ENCODE measurements around the gene GALNT6. TPM values are rescaled to one million over a fixed set of nuclear protein-coding genes. Genes with fewer than 3 reads are reported as not detected.

The GALNT6 gene
- total RNA-seq, 2 experiments from 2014 or later, result 17.8 to 18.6 TPM

GRCh38 chr12:51359851-51360250 lies 31.4 kb downstream of the GALNT6 start:
- Mint-ChIP-seq H3K36me3 (ENCODE audit: low read depth) (peaks cover 24% of the 10 kb centered on the region), H3K4me3 (no peak overlapping the region), H3K4me1 (peaks cover 5% of the 10 kb centered on the region), H3K27me3 (no peaks in the 10 kb centered on the region), H3K9me3 (no peaks in the 10 kb centered on the region), H3K27ac (no peak overlapping the region)
- POLR2A ChIA-PET, result interaction anchor here (1.0 to 1.8 kb wide), 2 partner anchors 9 to 10 kb away, joined by 4 to 5 read pairs; no protein-coding TSS in a partner anchor
- CTCF ChIA-PET, result no interaction called here
- no peak for DNase-seq

DNA sequence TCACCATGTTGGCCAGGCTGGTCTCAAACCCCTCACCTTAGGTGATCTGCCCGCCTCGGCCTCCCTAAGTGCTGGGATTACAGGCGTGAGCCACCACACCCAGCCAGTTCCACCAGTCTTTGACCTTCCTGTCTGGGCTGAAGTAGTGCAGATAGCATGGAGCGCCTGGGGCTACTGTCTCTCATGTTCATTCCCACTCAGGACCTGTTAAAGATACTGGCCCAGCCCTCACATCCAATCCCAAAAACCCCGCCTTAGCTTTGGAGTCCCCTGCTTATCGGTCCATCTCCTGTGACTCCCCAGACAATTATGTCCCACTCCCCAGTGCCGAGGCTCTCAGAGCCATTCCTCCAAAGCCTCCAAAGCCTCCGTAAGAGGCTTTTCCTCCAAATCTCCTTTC lies 32.7 kb downstream of the GALNT6 start:
- Mint-ChIP-seq H3K4me1 (peaks cover 5% of the 10 kb centered on the region), H3K27me3 (no peaks in the 10 kb centered on the region), H3K36me3 (ENCODE audit: low read depth) (peaks cover 24% of the 10 kb centered on the region), H3K4me3 (no peak overlapping the region), H3K27ac (no peak overlapping the region), H3K9me3 (no peaks in the 10 kb centered on the region)
- ChIA-PET CTCF (no interaction called here), POLR2A (no interaction called here)
- no peak for DNase-seq

- no peak for DNase-seq
- CTCF ChIA-PET, result no interaction called here
- Mint-ChIP-seq H3K27me3 (no peaks in the 10 kb centered on the region), H3K36me3 (ENCODE audit: low read depth) (peaks cover 24% of the 10 kb centered on the region), H3K27ac (no peak overlapping the region), H3K9me3 (no peaks in the 10 kb centered on the region), H3K4me1 (peaks cover 5% of the 10 kb centered on the region), H3K4me3 (no peak overlapping the region)
- POLR2A ChIA-PET, result no interaction called here
These were observed 33.7 kb downstream of the GALNT6 start for GRCh38 chr12:51357374-51358047.

DNA sequence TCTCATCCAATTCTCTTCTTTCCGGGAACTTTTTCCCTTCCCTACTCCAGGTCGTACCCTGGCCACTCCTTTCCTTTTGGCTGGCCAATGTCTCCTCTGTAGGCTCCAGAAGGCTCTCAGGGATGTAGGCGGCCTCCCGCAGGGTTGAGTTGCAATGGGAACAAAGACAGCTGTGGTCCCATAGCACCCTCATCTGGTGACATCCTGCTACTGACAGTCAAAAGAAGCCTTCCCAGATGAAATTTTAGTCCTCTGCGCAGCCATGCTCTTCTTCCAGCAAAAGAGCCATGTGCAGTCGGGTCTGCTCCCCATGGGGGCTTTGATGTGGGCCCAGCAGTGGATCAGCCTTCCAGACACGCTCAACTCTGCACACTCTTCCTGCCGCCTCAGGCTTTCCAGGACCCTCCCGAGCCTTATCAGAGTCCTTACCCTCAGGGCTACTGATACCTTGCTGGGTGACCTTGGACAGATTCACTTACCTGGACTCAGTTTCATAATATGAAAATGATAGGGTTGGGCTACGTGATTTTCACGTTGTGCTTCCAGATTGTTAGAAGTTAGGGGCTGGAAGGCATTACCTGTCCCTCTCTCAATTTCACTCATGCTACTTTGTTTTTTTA lies 39.2 kb downstream of the GALNT6 start:
- Mint-ChIP-seq H3K27me3 (no peaks in the 10 kb centered on the region), H3K27ac (no peak overlapping the region), H3K36me3 (ENCODE audit: low read depth) (peaks cover 3% of the 10 kb centered on the region), H3K4me3 (no peak overlapping the region), H3K9me3 (no peaks in the 10 kb centered on the region), H3K4me1 (no peaks in the 10 kb centered on the region)
- CTCF ChIA-PET, result interaction anchor here (0.8 to 2.8 kb wide), 9 partner anchors 9 to 333 kb away, joined by 3 to 21 read pairs (median 4); no protein-coding TSS in a partner anchor
- peak; percentile 56 for DNase-seq
- POLR2A ChIA-PET, result no interaction called here

GRCh38 chr12:51349026-51349425 lies 42.2 kb downstream of the GALNT6 start:
- Mint-ChIP-seq H3K36me3 (ENCODE audit: low read depth) (no peaks in the 10 kb centered on the region), H3K9me3 (no peaks in the 10 kb centered on the region), H3K27me3 (no peaks in the 10 kb centered on the region), H3K4me3 (no peak overlapping the region), H3K4me1 (no peaks in the 10 kb centered on the region), H3K27ac (no peak overlapping the region)
- POLR2A ChIA-PET, result no interaction called here
- CTCF ChIA-PET, result interaction anchor here (1.5 to 1.6 kb wide), 2 partner anchors 23 to 79 kb away, joined by 4 to 6 read pairs; partner anchors contain the start of gene SMAGP
- DNase-seq, result no peak

GRCh38 chr12:51348116-51348515 lies 43.1 kb downstream of the GALNT6 start:
- Mint-ChIP-seq H3K27ac (no peak overlapping the region), H3K4me1 (no peaks in the 10 kb centered on the region), H3K36me3 (ENCODE audit: low read depth) (no peaks in the 10 kb centered on the region), H3K27me3 (no peaks in the 10 kb centered on the region), H3K9me3 (no peaks in the 10 kb centered on the region), H3K4me3 (no peak overlapping the region)
- no peak for DNase-seq
- ChIA-PET POLR2A (no interaction called here), CTCF (no interaction called here)

DNA sequence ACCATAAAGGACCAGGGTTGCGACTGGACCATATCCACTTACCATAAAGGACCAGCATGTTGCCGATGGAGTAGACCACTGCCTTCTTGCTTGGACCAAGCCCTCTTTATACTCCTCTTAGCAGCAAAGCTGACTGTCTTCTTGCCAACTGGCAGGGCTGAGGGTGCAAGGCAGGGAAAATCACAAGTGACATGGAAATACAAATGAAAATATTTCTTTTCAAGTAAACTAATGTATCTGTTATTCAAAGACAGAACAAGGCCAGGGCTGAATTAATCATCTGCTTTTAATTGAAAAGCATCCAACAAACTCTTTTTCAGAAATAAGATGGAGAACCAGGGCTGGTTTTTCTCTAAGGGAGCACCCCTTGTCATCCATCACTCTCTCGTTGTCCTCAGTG lies 44.6 kb downstream of the GALNT6 start, which contains the start of gene CELA1:
TSS of gene CELA1 (minus strand) at position 99 of the 400 bp plus-strand sequence. CDS start at position 58, 41 bp downstream.
- H3K4me3 Mint-ChIP-seq, result no peak within 1 kb of the TSS
- DNase-seq, result no peak
- no peaks in the 10 kb centered on the region for H3K36me3 Mint-ChIP-seq (ENCODE audit: low read depth)
- POLR2A ChIA-PET, result no interaction called here
- H3K4me1 Mint-ChIP-seq, result peaks cover 2% of the 10 kb centered on the region
- H3K27me3 Mint-ChIP-seq, result no peaks in the 10 kb centered on the region
- no peaks in the 10 kb centered on the region for H3K9me3 Mint-ChIP-seq
- no peak within 1 kb of the TSS for H3K27ac Mint-ChIP-seq
- CTCF ChIA-PET, result no interaction called here

GRCh38 chr12:51345681-51346080 lies 45.5 kb downstream of the GALNT6 start:
- ChIA-PET POLR2A (no interaction called here), CTCF (interaction anchor here (1.0 to 1.3 kb wide), 4 partner anchors 10 to 319 kb away, joined by 3 to 4 read pairs (median 4); partner anchors contain the start of gene SLC11A2)
- no peak overlapping the region for H3K27ac Mint-ChIP-seq
- H3K4me1 Mint-ChIP-seq, result peaks cover 8% of the 10 kb centered on the region
- no peaks in the 10 kb centered on the region for H3K36me3 Mint-ChIP-seq (ENCODE audit: low read depth)
- no peak for DNase-seq
- no peaks in the 10 kb centered on the region for H3K27me3 Mint-ChIP-seq
- H3K9me3 Mint-ChIP-seq, result no peaks in the 10 kb centered on the region
- H3K4me3 Mint-ChIP-seq, result no peak overlapping the region

- no peaks in the 10 kb centered on the region for H3K27me3 Mint-ChIP-seq
- H3K36me3 Mint-ChIP-seq (ENCODE audit: low read depth), result no peaks in the 10 kb centered on the region
- POLR2A ChIA-PET, result no interaction called here
- DNase-seq, result no peak
- H3K9me3 Mint-ChIP-seq, result no peaks in the 10 kb centered on the region
- CTCF ChIA-PET, result interaction anchor here (0.5 to 4.4 kb wide), 4 partner anchors 10 to 80 kb away, joined by 3 to 87 read pairs (median 8); partner anchors contain the start of gene SMAGP
- peaks cover 11% of the 10 kb centered on the region for H3K4me1 Mint-ChIP-seq
- H3K27ac Mint-ChIP-seq, result no peak overlapping the region
- H3K4me3 Mint-ChIP-seq, result no peak overlapping the region
These were observed 48.0 kb downstream of the GALNT6 start for GRCh38 chr12:51343201-51343600.

DNA sequence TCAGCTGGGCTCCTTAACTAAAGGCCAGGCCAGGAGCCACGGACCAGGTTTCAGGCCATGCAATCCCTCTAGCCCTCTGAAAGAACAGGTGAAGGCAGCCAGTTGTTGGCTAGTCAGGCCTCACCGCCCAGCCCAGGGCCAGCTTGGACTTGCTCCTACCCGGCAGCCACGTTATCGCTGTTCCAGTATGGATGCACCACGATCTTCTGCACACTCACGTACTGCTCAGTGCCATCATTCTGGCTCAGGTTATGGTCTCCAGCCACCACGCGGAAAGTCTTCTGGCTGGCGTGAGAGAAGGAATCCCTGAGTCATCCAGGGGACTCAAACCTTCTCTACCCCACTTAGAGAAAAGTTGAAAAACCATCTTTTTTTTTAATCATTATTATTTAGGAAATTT lies 48.8 kb downstream of the GALNT6 start:
- H3K27me3 Mint-ChIP-seq, result no peaks in the 10 kb centered on the region
- no peaks in the 10 kb centered on the region for H3K36me3 Mint-ChIP-seq (ENCODE audit: low read depth)
- H3K9me3 Mint-ChIP-seq, result no peaks in the 10 kb centered on the region
- no peak for DNase-seq
- H3K4me1 Mint-ChIP-seq, result peaks cover 11% of the 10 kb centered on the region
- CTCF ChIA-PET, result interaction anchor here (2.1 to 4.4 kb wide), 8 partner anchors 8 to 516 kb away, joined by 10 to 87 read pairs (median 24); partner anchors contain the start of genes DAZAP2 and SMAGP
- H3K4me3 Mint-ChIP-seq, result no peak overlapping the region
- H3K27ac Mint-ChIP-seq, result no peak overlapping the region
- POLR2A ChIA-PET, result interaction anchor here (1.9 to 4.4 kb wide), 2 partner anchors 21 to 72 kb away, joined by 15 to 65 read pairs; partner anchors contain the start of genes BIN2 and SMAGP

GRCh38 chr12:51341251-51342007 lies 49.8 kb downstream of the GALNT6 start:
- H3K4me1 Mint-ChIP-seq, result peaks cover 11% of the 10 kb centered on the region
- no peaks in the 10 kb centered on the region for H3K36me3 Mint-ChIP-seq (ENCODE audit: low read depth)
- CTCF ChIA-PET, result interaction anchor here (0.6 to 4.4 kb wide), 59 partner anchors 9 to 1538 kb away, joined by 3 to 87 read pairs (median 6); partner anchors contain the start of genes BIN2, DAZAP2, POU6F1 and SLC11A2
- DNase-seq, result peak; percentile 76
- no peaks in the 10 kb centered on the region for H3K9me3 Mint-ChIP-seq
- no peak overlapping the region for H3K27ac Mint-ChIP-seq
- H3K4me3 Mint-ChIP-seq, result no peak overlapping the region
- no peaks in the 10 kb centered on the region for H3K27me3 Mint-ChIP-seq
- POLR2A ChIA-PET, result interaction anchor here (0.5 to 4.4 kb wide), 16 partner anchors 9 to 577 kb away, joined by 3 to 65 read pairs (median 6); partner anchors contain the start of genes BIN2, CSRNP2, DAZAP2 and LETMD1

DNA sequence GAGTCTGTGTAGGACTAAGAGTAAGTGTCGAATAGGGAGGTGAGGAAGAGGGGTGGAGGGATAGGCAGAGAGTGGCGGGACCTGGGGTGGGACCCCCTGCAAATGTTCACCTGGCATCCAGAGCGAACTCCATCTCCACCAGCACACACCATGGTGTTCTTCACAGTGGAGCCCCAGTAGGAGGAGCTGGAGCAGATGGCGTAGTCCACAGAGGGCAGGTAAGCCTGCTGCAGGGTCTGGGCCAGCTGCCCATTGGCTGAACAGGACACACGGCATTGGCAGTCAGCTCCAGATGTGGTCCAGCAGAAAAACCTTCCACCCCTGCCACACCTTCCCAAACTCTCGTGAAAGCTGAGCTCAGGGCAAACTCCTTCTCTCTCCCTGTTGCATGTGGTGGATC lies 51.5 kb downstream of the GALNT6 start:
- CTCF ChIA-PET, result interaction anchor here (0.7 to 4.4 kb wide), 9 partner anchors 9 to 573 kb away, joined by 4 to 87 read pairs (median 19); partner anchors contain the start of genes POU6F1 and SMAGP
- peaks cover 15% of the 10 kb centered on the region for H3K4me1 Mint-ChIP-seq
- POLR2A ChIA-PET, result interaction anchor here (2.1 to 4.4 kb wide), 2 partner anchors 13 to 19 kb away, joined by 10 to 65 read pairs; partner anchors contain the start of gene BIN2
- no peak overlapping the region for H3K4me3 Mint-ChIP-seq
- no peaks in the 10 kb centered on the region for H3K27me3 Mint-ChIP-seq
- no peak overlapping the region for H3K27ac Mint-ChIP-seq
- no peak for DNase-seq
- H3K9me3 Mint-ChIP-seq, result no peaks in the 10 kb centered on the region
- H3K36me3 Mint-ChIP-seq (ENCODE audit: low read depth), result no peaks in the 10 kb centered on the region

Data from activated CD4-positive, alpha-beta memory T cell treated with anti-CD3 and anti-CD28 coated beads, Interleukin-2, amount 10 ng/mL, durations not matched to agents 7 days and 5 days (primary cell).